Testis (tissue), 3 donors: ENCODE measurements around the gene ANGEL2. TPM values are rescaled to one million over a fixed set of nuclear protein-coding genes. Genes with fewer than 3 reads are reported as not detected.

Experiments used
- DNase-seq: peaks from one replicate; pipeline ENCODE4 v3.0.0-alpha.2; 2019
- H3K27ac ChIP-seq, 2 donors: fragments of 200-600 bp; sonication (generic); one replicate each; pipeline ENCODE4 v1.5.1; 2019
- H3K27me3 ChIP-seq: fragments of 200-600 bp; sonication (generic); one replicate; pipeline ENCODE4 v1.5.1; 2019
- H3K36me3 ChIP-seq: fragments of 200-600 bp; sonication (generic); one replicate; pipeline ENCODE4 v1.5.1; 2017; ENCODE audit warnings: low read depth; ENCODE audit errors: missing control alignments
- H3K4me1 ChIP-seq: fragments of 200-600 bp; sonication (generic); one replicate; pipeline ENCODE4 v1.5.1; 2019
- H3K4me3 ChIP-seq, 2 donors: fragments of 200-600 bp; sonication (generic); one replicate each; pipeline ENCODE4 v1.5.1; 2017 to 2019
- H3K9me3 ChIP-seq: fragments of 200-600 bp; sonication (generic); one replicate; pipeline ENCODE4 v1.5.1; 2017
- POLR2A ChIP-seq: fragments of 450-650 bp; IDR thresholded peaks from one replicate; pipeline ENCODE4 v1.6.1; 2017; ENCODE audit warnings: antibody characterized with exemption, mild to moderate bottlenecking, moderate library complexity
- WGBS, 2 donors: methylation state at CpG; one replicate each; pipeline ENCODE4 v1.1.5; 2018; 5-methylcytosine and 5-hydroxymethylcytosine counted together
- intact Hi-C: fragments of 100-400 bp; cut with DNase I; formaldehyde crosslinking; loops from one replicate; pipeline ENCODE4 v1.15.1; 2023; ENCODE audit warnings: low total_unique reads
- polyA plus RNA-seq: library from polyadenylated mRNA; stranded (reverse); fragments of 350-450 nt; fragmentation: Illumina TruSeq; extraction: RNeasy Lipid Tissue Mini Kit (QIAGEN cat#74804); gene quantifications from one replicate; pipeline ENCODE4 v1.2.3, GENCODE V29; 2014; ENCODE audit warnings: low read depth, low replicate concordance; ENCODE audit not compliant: insufficient read depth
- total RNA-seq, 2 donors: library from RNA; depleted of rRNA; stranded (reverse); fragments of >200 nt; gene quantifications; one replicate each; pipeline ENCODE4 v1.2.3, GENCODE V29; 2016
- TF ChIP-seq, protein P1 (sequence below), 3 experiments: fragments of 450-650 bp in 2 of 3; fragments of 200-600 bp in 1 of 3; sonication (generic) in 1 of 3; IDR thresholded peaks; one replicate each; pipeline ENCODE4 v1.5.1; 2016 to 2019; ENCODE audit warnings: antibody characterized with exemption in 3 of 3, mild to moderate bottlenecking in 2 of 3, moderate library complexity in 1 of 3

ANGEL2 gene
- total and polyA plus RNA-seq, 3 donors from 2014 or later: 20.3 to 63.1 (median 49.1) TPM

DNA sequence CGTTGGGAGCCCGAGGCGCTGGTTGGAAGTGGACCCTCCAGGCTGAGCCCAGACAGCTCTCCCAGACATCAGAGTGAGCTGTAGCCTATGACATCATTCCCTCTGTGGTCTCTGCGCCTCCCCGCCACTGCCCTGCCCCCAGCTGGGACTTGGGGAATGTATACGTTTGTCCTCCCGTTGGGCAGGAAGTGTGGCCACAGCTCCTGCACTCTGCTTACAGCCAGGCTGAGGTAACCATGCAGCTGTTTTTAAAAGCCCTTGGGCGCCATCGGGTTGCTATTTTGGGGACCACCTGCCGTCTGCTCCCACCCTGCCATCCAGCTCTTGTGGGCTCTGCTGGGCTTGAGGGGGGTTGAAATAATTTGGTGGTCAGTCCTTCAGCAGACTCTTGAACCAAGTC, 57.5 kb downstream of the ANGEL2 start:
- H3K4me1 ChIP-seq: no peaks in the 10 kb centered on the region
- intact Hi-C loops: no loop called here
- H3K36me3 ChIP-seq: no peaks in the 10 kb centered on the region
- H3K27me3 ChIP-seq: no peaks in the 10 kb centered on the region
- no peaks in the 10 kb centered on the region for H3K9me3 ChIP-seq
- TF ChIP-seq POLR2A: no peak
- TF ChIP-seq, protein P1, sequence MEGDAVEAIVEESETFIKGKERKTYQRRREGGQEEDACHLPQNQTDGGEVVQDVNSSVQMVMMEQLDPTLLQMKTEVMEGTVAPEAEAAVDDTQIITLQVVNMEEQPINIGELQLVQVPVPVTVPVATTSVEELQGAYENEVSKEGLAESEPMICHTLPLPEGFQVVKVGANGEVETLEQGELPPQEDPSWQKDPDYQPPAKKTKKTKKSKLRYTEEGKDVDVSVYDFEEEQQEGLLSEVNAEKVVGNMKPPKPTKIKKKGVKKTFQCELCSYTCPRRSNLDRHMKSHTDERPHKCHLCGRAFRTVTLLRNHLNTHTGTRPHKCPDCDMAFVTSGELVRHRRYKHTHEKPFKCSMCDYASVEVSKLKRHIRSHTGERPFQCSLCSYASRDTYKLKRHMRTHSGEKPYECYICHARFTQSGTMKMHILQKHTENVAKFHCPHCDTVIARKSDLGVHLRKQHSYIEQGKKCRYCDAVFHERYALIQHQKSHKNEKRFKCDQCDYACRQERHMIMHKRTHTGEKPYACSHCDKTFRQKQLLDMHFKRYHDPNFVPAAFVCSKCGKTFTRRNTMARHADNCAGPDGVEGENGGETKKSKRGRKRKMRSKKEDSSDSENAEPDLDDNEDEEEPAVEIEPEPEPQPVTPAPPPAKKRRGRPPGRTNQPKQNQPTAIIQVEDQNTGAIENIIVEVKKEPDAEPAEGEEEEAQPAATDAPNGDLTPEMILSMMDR (IDR thresholded peaks at IDR 0.05): no peak
- WGBS, 2 donors: 77 to 84% methylated on average over 10 of the region's 10 CpGs
- DNase-seq: no peak
- H3K27ac ChIP-seq: no peak overlapping the region
- H3K4me3 ChIP-seq: no peak overlapping the region

DNA sequence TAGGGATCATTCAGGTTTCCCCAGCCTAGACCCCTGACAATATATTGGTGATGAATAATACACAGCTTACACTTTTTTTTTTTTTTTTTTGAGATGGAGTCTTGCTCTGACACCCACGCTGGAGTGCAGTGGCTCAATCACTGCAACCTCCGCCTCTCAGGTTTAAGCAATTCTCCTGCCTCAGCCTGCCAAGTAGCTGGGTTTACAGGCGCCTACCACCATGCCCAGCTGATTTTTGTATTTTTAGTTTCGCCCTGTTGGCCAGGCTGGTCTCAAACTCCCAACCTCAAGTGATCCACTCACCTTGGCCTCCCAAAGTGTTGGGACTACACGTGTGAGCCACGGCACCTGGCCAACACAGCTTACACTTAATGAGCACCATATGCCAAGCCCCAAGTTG, 58.1 kb downstream of the ANGEL2 start:
- 94 to 98% methylated on average over 6 of the region's 6 CpGs for WGBS, 2 donors
- Histone ChIP-seq H3K4me3 (no peak overlapping the region), H3K27ac (no peak overlapping the region)

DNA sequence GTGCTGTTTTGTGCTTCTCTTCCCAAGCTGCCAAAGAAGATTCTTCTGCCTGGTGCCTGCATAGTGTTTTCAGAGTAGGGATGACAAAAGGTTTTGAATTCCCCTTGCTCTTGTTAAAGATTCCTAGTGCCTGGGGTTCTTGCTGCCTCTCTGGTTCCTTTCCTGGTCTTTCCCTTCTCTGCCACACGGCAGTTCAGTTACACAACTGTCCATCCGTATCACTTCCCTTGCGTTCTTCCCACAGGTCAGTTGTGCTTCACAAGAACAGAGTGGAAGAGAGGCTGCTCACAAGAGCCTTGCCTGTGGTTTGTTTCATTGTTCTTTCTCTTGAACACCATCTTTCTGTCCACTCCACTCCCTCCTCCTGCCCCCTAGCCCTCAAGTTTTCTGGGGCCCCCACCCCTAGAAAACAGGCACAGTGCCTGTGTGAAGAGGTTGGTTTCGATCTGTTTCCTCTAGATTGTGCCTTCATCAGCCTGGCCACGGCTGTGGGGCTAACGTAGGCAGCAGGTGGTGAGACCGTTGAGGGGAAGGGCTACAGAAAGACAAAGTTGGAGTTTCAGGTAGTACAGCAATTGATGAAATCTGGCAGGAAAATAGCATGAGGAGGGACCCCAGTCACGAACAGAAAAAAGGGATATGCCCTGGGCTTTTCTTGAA, 59.6 kb downstream of the ANGEL2 start:
- no peaks in the 10 kb centered on the region for H3K4me1 ChIP-seq
- H3K36me3 ChIP-seq: no peaks in the 10 kb centered on the region
- TF ChIP-seq, protein P1 (IDR thresholded peaks at IDR 0.05): no peak
- TF ChIP-seq POLR2A: no peak
- WGBS, 2 donors: 90 to 94% methylated on average over 8 of the region's 8 CpGs
- intact Hi-C loops: no loop called here
- H3K27ac ChIP-seq: no peak overlapping the region
- H3K4me3 ChIP-seq: no peak overlapping the region
- no peaks in the 10 kb centered on the region for H3K9me3 ChIP-seq
- H3K27me3 ChIP-seq: no peaks in the 10 kb centered on the region
- no peak for DNase-seq

More for the DNA sequence above, 58.1 kb downstream of the ANGEL2 start:
- no peak for TF ChIP-seq POLR2A
- no peak for DNase-seq
- intact Hi-C loops: no loop called here
- Histone ChIP-seq H3K36me3 (no peaks in the 10 kb centered on the region), H3K27me3 (no peaks in the 10 kb centered on the region), H3K9me3 (no peaks in the 10 kb centered on the region), H3K4me1 (no peaks in the 10 kb centered on the region)

DNA sequence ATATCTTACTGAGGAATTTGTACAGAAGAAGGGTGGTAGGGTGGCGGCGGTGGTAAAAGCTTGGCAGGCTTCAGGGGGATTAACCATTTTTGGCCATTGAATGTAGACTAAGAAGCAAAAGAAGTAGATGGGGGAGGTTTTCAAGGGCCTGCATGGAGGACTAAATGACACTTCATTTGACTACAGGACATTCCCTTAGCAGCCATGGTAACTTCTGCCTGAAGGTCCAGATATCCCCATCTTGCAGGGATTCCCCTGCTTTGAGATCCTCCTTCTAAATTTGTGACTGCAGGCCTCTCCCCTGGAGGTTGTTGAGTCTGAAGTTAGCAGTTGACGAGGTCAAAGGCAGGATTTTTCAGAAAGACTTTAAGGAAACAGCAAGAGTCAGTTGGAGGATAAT, 60.6 kb downstream of the ANGEL2 start:
- H3K27me3 ChIP-seq: no peaks in the 10 kb centered on the region
- no peak for DNase-seq
- H3K27ac ChIP-seq: no peak overlapping the region
- H3K4me1 ChIP-seq: peaks cover 3% of the 10 kb centered on the region
- WGBS, 2 donors: 95 to 96% methylated on average over 3 of the region's 3 CpGs
- intact Hi-C loops: no loop called here
- no peaks in the 10 kb centered on the region for H3K36me3 ChIP-seq
- TF ChIP-seq, protein P1 (IDR thresholded peaks at IDR 0.05): no peak
- TF ChIP-seq POLR2A: no peak
- H3K4me3 ChIP-seq: no peak overlapping the region
- no peaks in the 10 kb centered on the region for H3K9me3 ChIP-seq

DNA sequence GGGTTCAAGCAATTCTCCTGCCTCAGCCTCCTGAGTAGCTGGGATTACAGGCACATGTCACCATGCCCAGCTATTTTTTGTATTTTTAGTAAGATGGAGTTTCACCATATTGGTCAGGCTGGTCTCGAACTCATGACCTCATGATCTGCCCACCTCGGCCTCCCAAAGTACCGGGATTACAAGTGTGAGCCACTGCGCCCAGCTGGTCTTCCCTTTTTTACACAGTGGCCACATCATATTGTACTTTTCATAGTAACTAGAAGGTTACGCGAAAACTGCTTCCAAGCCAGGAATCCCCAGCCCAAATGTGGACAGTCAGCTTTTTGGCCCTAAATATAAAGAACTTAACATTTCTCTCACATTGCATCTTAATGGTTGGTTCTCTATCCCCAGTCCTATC, 61.2 kb downstream of the ANGEL2 start:
- intact Hi-C loops: no loop called here
- Histone ChIP-seq H3K36me3 (no peaks in the 10 kb centered on the region), H3K4me3 (no peak overlapping the region), H3K9me3 (no peaks in the 10 kb centered on the region), H3K4me1 (peaks cover 3% of the 10 kb centered on the region), H3K27ac (no peak overlapping the region), H3K27me3 (no peaks in the 10 kb centered on the region)
- whole genome bisulfite sequencing, 2 donors: 93 to 95% methylated on average over 6 of the region's 6 CpGs
- TF ChIP-seq, protein P1 (IDR thresholded peaks at IDR 0.05): no peak
- no peak for TF ChIP-seq POLR2A
- DNase-seq: no peak
